ENCODE results near the gene IP6K1.
A peak's percentile ranks its signal among the peaks of the same experiment; 100 is the strongest.

The IP6K1 gene

DNA sequence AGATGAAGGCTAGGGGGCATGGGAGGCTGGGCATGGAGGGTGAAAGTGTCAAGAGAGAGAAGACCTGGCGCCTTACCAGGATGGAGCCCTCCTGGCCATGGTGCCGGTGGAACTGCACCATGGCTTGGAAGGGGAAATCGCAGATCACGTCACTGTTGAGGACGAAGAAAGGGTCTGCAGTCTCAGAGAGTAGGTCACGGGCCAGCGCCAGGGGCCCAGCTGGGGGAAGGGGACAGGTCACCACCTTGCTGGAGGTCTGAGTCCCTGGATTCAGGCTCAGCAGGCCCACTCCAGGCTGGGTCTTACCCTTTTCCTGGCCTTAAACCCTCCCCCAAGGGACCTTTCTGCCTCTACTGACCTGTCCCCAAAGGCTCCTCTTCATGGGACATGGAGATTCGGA, 63.4 kb downstream of the IP6K1 start:
- no peak for DNase-seq

DNA sequence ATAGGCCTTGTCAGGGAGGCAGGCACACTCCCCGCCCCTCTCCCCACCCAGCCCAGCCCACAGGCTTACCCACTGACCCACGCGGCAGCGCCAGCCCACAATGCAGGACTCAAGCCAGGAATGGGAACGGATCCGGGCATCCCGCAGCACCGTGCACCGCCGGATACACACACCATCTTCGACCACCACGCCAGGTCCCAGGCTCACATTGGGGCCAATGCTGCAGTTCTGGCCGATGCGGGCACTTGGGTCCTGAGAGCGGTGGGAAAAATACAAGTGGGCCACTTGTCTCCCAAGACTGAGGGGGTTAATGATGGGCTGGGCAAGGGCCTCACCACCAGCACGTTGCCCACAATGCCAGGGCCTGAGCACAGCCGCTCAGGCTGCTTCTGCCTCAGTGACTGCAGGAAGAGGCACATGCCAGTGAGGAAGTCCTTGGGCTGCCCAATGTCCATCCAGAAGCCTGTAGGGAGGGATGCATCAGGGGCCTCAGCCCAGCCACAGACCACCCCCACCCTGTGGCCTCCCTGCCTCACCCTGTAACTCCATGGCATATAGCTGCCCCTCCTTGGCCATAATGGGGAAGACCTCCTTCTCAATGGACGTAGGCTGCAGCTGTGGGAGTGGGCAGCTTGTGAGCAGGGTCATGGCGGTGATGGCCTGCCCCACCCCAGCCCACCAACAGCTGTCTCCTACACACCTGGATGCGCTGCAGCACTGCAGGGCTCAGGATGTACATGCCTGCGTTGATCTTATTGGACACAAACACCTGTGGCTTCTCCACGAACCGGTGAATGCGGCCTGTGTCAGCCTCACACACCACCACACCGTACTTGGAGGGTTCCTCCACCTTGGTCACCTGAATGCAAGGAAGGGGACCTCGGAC, 64.2 kb downstream of the IP6K1 start:
- no peak for DNase-seq

DNA sequence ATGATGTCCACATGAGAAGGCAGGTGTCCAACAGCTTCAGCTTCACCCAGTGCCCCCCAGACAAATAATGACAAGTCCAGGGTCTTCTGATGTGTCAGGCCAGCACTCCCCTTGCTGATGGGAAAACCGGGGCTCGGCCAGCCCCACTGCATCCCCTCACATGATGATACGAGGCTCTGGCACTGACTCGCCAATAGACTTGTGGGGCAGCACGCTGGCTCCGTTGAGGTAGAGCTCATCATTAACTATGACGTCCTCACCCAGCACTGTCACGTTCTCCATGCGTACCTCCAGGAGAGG, 64.8 kb downstream of the IP6K1 start:
- no peak for DNase-seq

DNA sequence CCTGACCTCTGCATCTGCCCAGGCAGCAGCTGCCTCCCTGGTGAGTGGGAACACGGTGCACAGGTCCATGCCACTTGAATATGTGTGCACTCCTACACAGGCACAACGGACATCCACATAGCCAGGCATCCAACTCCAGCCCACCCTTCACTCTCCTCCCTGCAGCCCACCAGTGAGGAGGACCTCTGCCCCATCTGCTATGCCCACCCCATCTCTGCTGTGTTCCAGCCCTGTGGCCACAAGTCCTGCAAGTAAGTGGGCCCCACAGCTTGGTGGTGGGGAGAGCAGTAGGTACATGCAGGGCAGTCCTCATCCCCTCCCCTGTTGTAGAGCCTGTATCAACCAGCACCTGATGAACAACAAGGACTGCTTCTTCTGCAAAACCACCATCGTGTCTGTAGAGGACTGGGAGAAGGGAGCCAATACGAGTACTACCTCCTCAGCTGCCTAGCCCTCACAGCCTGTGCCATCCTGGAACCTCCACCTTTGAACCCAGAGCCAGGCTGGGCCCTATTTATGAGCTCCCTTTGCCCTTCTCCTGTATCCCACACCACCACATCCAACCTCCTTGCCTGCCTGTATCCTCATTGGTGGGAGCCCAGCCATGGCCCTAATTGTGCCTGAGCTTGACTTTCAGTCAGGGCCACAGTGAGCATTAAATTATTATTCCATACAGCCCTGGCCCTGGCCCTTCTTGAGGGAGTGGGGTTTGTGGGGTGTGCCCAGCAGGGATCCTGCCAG, 65.3 kb downstream of the IP6K1 start:
- DNase-seq, result no peak

DNA sequence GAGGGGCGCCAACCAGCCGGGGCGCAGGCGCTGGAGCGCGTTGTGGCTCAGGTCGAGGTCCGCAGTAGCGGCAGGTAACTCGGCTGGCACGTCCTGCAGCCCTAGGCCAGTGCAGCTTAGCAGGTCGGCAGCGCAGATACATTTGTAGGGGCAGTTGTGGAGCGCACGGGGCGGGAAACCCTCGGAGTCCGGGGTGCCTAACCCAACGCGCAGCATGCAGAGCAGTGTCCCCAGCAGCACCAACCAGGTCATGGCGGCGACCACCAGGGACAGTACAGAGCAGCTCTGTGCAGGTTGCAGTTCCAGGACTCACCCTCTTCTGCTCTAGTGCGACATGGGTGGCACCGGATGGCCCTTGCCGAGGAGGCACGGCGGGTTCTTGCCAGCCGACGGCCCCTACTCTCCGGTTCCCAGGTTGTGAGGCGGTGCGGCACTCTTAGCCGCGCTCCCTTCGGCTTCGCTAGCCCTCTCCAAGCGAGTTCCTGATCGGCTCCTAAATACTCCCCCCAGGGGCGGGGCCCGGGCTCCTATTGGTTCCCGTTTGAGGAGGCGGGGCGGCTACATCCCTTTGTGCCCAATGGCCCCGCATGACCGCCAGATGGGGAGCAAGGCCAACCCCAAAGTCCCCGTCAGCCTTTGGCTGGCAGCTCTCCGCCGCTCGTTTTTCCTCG, 67.0 kb downstream of the IP6K1 start, which contains the start of gene AMIGO3:
Gene AMIGO3, minus strand, starts transcription at position 471 of the 671 bp plus-strand sequence. Its CDS starts 219 bp downstream, at position 252.
- DNase-seq, result peak; percentile 90

DNA sequence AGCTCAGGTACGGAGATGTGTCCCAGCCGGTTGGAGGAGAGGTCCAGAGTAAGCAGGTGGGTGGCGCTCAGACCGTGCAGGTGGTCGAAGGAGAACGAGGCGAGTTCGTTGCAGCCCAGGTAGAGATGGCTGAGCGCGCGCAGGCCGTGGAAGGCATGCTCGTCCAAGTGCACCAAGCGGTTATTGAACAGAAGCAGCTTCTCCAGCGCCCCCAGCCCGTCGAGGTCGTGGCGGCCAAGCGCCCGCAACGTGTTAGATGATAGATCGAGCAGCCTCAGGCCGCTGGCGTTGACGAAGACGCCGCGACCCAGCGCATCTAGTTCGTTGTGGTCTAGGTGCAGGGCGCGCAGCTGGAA, 67.5 kb downstream of the IP6K1 start:
- DNase-seq, result no peak

DNA sequence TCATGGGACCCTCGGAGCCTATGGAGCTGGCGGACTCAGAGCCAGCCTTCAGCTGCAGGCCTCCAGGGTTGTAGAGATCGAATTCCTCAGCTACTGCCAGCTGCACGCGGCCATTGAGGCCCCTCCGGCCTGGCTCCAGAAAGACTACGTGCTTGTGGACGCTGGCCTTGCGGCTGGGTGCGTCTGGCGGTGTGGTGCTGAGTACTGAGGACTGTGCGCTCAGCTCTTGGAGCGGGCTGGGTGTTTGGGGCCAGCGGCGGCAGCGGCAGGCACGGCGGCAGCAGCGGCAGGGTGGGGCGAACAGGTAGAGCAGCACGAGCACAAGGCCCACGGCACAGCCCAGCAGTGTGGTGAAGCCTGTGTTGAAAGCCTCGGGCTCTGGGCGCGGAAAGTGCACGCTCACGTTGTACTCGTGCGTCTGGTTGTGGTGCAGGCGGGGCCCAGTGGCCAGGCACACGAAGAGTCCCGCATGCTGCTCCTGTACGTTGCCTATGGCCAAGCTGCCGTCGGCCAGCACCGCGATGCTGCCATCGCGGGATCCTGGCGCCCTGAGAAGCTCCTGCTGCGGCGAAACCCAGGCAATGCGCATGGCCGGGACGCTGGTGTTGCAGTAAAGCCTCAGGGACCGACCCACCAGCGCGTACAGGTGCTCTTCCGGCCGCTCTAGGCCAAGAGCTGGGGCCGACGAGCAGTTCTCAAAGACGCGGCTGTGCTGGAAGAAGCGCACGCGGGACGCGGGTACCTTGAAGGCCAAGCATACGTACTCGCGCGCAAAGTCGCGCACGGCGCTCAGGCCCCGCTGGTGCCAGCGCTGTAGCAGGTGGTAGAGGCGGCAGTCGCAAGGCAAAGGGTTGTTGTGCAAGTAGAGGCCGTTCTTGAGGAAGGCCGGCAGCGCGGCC, 68.1 kb downstream of the IP6K1 start:
- no peak for DNase-seq

DNA sequence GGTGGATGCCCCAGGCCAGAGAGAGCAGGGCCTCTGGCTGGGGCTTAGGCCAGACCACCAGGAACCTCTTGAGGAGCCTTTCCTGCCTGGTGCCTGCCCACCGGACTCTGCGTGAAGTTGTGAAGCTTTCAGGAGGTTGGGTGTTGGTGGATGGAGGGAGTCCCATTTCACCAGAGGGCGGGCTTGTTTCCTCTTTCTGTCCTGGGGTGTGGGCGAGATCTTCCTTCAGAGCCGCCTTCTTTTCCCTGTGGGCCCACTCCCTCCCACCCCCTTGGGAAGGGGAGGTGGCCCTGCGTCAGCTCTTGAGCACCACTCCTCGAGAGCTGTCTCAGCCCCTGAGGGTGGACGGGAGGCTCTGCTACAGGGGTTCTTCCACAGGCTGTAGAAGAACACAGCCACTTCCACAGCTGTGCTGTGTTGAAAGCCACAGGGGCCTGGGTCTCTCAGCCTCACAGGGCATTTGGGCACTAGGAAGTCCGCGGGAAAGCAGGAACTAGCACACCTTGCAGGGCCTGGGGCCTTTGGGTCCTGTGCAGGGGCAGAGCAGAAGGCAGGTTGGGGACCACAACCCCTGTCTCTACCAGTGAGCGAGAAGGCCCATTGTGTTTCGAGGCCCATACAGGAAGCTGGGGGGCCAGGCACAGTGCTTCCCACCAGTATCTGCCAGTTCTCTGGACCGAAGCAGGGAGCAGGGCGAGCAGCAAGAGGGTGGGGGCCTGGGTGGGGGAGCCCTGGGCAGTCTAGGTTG, 69.0 kb downstream of the IP6K1 start:
- no peak for DNase-seq

DNA sequence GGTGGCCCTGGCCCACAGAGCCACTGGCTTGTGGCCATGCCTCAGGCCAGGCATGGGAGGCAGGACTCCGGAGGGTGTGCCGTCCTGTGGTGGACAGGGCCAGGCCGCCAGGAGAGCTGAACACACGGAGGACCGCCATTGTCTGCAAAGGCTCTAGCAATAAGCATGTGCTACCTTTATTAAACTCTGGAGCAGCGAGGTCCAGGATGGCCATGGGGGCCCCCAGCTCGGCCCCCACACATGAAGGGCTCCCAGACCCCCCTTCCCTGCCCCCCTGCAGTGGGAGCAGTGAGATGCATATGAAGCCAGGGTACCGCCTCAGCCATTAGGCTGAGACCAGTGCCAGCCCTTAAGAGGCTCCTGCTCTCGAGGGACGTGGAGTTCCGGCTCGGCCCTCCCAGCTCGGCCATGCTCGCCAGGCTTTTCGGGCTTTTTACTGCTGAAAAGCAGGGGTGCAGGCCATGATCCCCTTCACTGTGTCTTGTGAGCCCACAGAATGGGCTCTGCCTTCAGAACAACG, 69.6 kb downstream of the IP6K1 start:
- DNase-seq, result no peak

DNA sequence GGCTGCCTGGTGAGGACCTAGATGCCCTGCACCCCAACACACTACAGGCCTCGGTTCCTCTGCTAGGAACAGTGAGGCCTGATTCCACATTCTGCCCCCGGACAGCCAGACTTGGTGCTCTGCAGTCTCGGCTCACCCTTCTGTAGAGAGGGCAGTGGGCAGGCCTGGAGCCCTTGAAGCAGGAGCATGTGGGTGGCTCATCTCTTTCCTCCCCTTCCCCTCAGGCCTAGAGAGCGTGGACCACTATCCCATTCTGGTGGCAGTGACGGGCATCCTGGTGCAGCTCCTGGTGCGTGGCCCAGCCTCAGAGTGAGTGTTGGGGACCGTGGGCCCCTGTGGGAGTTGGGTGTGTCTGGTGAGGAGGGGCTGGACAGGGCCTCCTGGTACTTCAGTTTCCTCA, 70.2 kb downstream of the IP6K1 start:
- DNase-seq, result no peak

DNA sequence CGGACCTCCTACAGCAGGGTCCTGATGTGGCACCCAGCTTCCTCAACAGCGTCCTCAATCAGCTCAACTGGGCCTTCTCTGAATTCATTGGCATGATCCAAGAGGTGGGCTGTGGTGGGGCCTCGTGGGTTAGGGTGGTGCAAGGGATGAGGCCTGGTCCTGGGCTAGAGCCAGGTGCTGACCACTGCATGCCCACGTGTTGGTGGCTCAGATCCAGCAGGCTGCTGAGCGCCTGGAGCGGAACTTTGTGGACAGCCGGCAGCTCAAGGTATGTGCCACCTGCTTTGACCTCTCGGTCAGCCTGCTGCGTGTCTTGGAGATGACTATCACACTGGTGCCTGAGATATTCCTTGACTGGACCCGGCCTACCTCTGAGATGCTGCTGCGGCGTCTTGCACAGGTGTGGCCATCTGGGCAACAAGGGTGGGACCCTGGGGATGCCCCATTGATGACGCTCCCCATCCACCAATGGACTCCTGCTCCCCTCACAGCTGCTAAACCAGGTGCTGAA, 70.7 kb downstream of the IP6K1 start:
- DNase-seq, result no peak

DNA sequence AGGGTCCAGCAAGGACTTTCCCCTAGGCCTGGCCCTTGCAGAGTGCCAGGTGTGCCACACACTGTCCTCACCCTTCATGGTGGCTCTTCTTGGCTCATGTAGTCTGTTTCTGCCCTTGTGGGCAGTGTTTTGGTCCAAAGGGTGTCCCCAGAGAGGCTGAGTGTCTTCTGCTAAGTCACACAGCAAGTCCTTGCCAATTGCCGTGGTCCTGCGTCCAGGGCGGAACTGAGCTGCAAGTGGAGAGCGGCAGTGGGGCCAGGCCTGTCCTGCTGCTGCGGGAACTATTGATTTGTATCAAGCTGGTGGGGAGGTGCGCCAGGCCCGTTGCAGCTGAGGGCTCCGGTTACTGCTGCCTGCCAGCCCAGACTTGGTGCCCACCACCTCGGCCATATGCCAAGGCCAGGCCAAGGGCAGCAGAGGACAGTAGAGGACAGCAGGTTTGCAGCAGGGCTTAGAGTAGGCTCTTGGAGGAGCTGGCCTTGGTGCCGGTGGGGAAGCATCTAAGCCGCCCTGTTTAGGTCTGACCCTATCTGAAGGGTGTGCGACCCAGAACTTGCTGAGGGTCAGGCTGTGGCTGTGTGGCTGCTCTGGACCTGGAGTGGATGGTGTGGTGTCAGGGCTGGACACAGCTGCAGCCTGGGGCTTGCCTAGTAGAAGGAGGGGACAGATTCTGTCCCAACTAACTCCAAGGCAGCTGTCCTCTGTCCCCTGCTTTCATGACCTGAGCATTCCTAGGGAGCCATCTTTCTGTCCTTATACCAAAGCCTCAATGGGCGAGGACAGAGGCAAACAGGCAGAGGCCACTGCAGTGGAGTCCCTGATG, 71.4 kb downstream of the IP6K1 start:
- no peak for DNase-seq

DNA sequence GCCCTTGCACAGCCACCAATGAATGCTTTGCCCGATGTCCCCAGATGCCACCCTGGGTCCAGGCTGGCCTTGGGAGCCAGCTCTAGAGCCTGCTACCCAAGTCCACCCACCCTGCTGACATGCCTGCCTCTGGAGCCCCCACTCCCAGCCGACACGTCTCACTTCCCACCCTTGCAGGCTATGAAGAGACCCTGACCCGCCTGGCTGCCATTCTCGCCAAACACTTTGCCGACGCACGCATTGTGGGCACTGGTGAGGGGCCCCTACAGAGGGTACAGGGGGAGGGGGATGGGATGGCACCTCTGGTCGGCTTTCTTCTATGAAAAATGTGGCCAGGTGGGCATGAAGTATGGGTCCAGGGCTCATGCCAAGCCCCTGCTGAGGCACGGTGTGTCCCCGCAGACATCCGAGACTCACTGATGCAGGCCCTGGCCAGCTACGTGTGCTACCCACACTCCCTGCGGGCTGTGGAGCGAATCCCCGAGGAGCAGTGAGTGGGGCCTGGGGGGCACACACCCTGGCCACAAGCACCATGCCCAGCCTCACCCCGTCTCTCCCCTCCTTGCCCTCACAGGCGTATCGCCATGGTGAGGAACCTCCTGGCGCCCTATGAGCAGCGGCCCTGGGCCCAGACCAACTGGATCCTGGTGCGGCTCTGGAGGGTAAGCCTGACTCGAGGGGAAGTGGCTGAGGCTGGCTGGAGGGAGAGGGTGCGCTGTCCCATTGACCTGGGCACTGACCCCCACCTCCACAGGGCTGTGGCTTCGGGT, 72.8 kb downstream of the IP6K1 start:
- DNase-seq, result no peak

DNA sequence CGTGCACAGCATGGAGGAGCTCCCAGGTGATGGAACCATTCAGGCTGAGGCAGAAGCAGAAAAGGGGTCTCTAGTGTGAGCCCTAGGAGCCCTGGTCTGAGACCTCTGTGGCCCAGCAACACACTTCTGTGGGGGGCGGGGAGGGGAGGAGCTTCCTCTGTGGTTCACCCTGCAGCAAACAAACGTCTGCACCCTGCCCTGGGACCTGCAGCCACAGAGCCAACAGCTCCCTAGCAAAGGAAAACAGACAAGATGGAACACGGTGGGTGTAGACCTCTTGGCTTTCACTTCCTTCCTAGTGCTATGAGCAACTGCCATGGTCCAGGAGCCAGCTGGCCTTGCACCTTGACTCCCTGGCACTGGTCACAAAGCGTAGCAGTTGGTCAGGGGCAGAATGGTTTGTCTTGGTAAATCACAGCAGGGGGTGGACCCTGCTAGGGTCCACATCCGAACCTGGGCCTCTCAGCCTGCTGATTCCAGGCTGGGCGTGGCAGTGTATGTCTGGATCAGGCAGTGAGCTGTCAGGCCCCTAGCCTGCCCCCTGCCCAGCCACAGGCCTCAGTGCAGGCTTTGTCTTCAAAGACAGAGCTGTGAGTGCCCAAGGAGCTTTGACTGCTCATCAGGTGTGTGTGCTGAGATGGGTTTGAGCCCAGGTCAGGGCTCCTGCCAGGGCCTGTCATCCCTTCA, 73.6 kb downstream of the IP6K1 start:
- no peak for DNase-seq

DNA sequence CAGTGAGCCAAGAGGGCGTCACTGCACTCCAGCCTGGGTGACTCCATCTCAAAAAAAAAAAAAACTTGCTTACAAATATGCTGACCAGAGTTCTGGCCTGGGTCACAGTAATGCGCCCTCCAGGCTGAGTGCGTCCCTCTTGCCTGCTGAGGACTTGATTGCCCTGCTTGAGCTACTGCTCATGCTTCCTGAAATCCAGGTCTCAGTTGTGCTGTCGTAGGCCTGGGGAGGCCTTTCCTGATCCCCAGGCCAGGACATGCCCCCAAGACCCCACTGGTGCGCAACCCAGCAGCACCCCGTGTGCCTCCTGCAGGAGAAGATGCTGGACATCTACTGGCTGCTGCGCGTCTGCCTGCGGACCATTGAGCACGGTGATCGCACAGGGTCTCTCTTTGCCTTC, 74.2 kb downstream of the IP6K1 start:
- DNase-seq, result no peak

DNA sequence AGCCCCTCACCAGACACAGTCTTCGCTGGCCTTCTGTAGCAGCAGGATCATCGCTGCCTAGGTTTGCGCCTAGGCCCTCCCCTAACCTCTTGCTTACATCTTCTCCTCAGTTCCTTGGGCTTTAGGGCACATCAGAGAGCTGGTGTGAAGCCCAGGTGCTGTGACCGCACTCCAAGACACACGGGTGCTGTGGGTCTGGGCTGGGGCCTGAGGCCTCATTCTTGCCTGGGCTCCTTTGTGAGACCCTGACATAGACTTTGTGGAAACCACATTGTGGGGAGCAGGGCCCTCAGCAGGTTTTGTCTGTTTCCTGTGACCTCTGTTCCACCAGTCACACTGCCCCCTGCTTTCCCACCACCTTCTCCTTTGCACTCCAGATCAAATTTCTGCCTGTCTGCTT, 74.9 kb downstream of the IP6K1 start:
- no peak for DNase-seq

DNA sequence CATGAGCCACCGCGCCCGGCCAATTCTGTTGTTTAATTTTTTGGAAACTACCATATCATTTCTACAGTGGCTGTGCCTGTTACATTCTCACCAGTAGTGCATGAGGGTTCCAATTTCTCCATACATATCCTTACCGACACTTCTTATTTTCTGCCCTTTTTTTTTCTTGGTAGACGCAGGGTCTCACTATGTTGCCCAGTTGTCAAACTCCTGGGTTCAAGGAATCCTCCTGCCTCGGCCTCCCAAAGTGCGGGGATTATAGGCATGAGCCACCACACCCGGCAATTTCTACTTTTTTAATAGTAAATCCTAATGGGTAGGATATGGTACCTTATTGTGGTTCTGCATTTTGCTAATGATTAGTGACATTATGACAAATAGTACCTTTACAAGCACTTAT, 76.5 kb downstream of the IP6K1 start:
- no peak for DNase-seq

DNA sequence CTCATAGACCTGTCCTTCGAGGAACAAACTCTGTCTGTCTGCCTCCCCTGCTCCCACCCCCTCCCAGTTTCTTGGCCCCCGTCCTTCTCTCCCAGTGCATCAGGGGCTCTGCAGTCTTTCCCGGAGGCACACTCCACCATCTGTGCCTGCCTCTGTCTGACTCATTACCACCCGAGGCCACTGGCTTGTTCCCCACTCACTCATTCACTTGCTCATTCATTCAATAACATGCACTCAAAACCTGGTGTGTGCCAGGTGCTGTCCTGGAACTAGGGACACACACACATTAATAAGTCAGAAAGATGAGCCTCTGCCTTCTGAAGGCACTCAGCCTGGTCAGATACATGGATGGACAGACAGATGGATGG, 79.2 kb downstream of the IP6K1 start:
- DNase-seq, result no peak

DNA sequence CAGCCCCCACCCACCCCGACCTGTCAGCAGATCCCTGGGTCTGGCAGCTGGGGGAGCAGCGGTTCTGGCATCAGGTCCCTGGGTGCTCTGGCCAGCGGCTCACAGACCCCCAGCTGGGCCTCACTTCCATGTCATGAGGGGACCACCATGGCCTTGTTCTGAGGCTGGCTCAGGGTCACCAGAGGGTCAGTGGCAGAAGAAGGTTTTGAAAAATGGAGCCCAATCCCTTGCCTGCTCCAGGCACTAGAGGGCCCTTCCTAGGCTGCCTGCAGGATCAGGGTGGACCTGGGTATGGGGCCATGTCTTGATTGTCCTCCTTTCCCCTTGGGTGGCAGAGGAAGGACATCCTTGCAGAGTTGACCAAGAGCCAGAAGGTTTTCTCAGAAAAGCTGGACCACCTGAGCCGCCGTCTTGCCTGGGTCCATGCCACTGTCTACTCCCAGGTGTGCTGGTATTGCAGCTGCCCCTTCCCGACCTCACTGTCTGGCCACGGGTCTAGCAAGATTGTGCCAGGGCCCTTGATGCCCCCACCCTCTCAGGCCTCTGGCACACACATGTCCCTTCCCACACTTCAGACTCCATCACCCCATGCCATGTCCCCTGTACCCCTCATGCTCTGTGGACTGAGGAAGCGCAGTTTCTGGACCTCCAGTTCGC, 79.8 kb downstream of the IP6K1 start:
- no peak for DNase-seq
